Mesendoderm (in vitro differentiated cells): ENCODE results near the gene MVB12B.

ENCODE experiments used
- DNase-seq: peaks from one replicate; pipeline ENCODE4 v3.0.0; 2013
- H2AK5ac ChIP-seq: 2 replicates; pipeline ENCODE4 v1.6.1; 2013; ENCODE audit warnings: low read length, inconsistent platforms
- H2BK120ac ChIP-seq: 2 replicates; pipeline ENCODE4 v1.6.1; 2013; ENCODE audit warnings: low read depth, mild to moderate bottlenecking, low read length, moderate library complexity, mixed read lengths
- H2BK15ac ChIP-seq: replicated peaks from 2 replicates; pipeline ENCODE4 v1.6.1; 2013; ENCODE audit warnings: low read depth, mild to moderate bottlenecking, moderate library complexity
- H2BK5ac ChIP-seq: 2 replicates; pipeline ENCODE4 v1.6.1; 2013; ENCODE audit warnings: low read length, inconsistent platforms
- H3K18ac ChIP-seq: 2 replicates; pipeline ENCODE4 v1.6.1; 2013; ENCODE audit warnings: mild to moderate bottlenecking, low read length, mixed read lengths
- H3K23ac ChIP-seq: one replicate; pipeline ENCODE4 v1.6.1; 2013; ENCODE audit warnings: low read length
- H3K27ac ChIP-seq: 2 replicates; pipeline ENCODE4 v1.5.1; 2013; ENCODE audit warnings: low read depth, mild to moderate bottlenecking, inconsistent platforms, low read length, moderate library complexity
- H3K27me3 ChIP-seq: 2 replicates; pipeline ENCODE4 v1.6.1; 2013; ENCODE audit warnings: low read length, control low read depth, mild to moderate bottlenecking, inconsistent platforms; ENCODE audit not compliant: insufficient read depth, poor library complexity
- H3K36me3 ChIP-seq: 2 replicates; pipeline ENCODE4 v1.6.1; 2013; ENCODE audit warnings: low read length, inconsistent platforms; ENCODE audit not compliant: control insufficient read depth, insufficient read depth
- H3K4ac ChIP-seq: one replicate; pipeline ENCODE4 v1.6.1; 2013; ENCODE audit warnings: low read depth, mild to moderate bottlenecking, low read length, moderate library complexity
- H3K4me1 ChIP-seq: 2 replicates; pipeline ENCODE4 v1.6.1; 2013; ENCODE audit warnings: low read depth, low read length, inconsistent platforms; ENCODE audit not compliant: control insufficient read depth
- H3K4me2 ChIP-seq: 2 replicates; pipeline ENCODE4 v1.6.1; 2013; ENCODE audit warnings: low read length
- H3K4me3 ChIP-seq: 2 replicates; pipeline ENCODE4 v1.5.1; 2013; ENCODE audit warnings: mild to moderate bottlenecking, low read length
- H3K56ac ChIP-seq: one replicate; pipeline ENCODE4 v1.6.1; 2013; ENCODE audit warnings: low read length
- H3K79me1 ChIP-seq: 2 replicates; pipeline ENCODE4 v1.6.1; 2013; ENCODE audit warnings: low read length, inconsistent platforms
- H3K79me2 ChIP-seq: 2 replicates; pipeline ENCODE4 v1.6.1; 2013; ENCODE audit warnings: mild to moderate bottlenecking, low read length; ENCODE audit not compliant: control insufficient read depth, insufficient read depth
- H3K9ac ChIP-seq: 2 replicates; pipeline ENCODE4 v1.6.1; 2013; ENCODE audit warnings: low read length, inconsistent platforms
- H4K5ac ChIP-seq: one replicate; pipeline ENCODE4 v1.6.1; 2013; ENCODE audit warnings: low read length
- H4K8ac ChIP-seq: one replicate; pipeline ENCODE4 v1.6.1; 2013; ENCODE audit warnings: low read depth, mild to moderate bottlenecking, control low read depth, low read length, moderate library complexity
- WGBS: extraction: QIAGEN DNeasy Blood & Tissue Kit; methylation state at CpG from one replicate; pipeline ENCODE4 v1.1.7; 2013; ENCODE audit warnings: low lambda C conversion rate, missing lambda C conversion rate; ENCODE audit not compliant: insufficient coverage; ENCODE audit errors: extremely low coverage; 5-methylcytosine and 5-hydroxymethylcytosine counted together

MVB12B gene

DNA sequence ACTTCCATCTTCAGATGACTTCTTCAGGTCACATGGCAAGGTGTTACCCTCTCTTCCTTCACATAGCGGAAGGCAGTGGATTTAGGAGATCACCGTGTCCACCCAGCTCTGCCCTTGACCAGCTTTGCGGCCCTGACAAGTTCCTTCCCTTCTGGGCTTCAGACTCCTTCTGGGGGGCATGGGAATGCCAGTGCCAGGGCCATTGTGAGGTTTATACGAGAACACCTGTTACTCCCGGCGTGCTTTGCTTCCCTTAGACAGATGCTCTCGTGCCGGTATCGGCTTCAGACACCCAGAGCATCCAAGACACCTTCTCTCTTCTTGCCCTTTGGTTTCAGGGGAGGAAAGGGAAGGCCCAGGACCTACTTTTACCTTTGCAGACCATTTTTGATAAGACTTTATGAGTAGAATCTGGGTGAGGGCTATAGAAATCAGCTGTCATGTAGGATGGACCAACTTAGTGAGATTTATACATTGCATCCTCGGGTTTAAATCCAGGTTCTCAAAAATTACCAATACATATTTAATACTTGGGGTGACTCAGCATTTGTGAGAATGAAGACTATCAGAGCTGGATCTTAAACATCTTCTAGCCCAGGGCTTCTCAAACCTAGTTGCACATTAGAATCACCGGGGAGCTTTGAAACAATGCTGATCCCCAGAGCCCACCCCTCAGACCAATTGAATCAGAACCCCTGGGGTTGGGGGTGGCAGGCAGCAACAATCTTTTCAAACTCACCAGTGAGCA lies 138.2 kb downstream of the MVB12B start:
- Histone ChIP-seq H3K27ac (no peak overlapping the region), H3K4me3 (no peak overlapping the region), H3K23ac (no peak overlapping the region), H2BK5ac (no peak overlapping the region), H3K56ac (no peak overlapping the region), H3K79me1 (no peaks in the 10 kb centered on the region), H3K18ac (no peak overlapping the region), H3K9ac (no peak overlapping the region), H2AK5ac (no peak overlapping the region), H3K4me2 (no peak overlapping the region), H4K8ac (no peak overlapping the region), H3K36me3 (no peaks in the 10 kb centered on the region), H2BK15ac (no peak overlapping the region), H3K4me1 (no peaks in the 10 kb centered on the region), H3K27me3 (no peaks in the 10 kb centered on the region), H3K4ac (no peak overlapping the region), H4K5ac (no peak overlapping the region), H3K79me2 (no peaks in the 10 kb centered on the region), H2BK120ac (no peak overlapping the region)
- no CpG with 5 or more reads among the region's 11 CpGs for WGBS
- DNase-seq = no peak

DNA sequence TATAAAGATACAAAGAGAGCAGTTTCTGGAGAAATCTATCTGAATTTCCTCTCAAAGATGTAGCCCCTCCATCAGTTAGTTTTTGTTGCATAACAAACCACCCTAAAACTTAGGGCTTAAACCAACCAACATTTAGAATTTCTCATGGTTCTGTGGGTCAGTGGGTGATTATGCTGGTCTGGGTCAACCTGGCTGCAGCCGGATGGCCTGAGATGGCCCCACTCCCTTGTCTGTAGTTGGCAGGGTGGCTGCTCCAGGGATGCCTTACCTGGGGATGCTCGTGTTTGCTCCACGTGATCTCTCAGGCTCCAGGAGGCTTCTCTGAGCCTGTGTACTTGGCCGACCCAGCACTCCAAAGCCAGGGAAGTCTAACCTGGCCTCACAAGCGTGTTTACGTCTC lies 139.3 kb downstream of the MVB12B start:
- Histone ChIP-seq H3K4me3 (no peak overlapping the region), H3K18ac (no peak overlapping the region), H3K23ac (no peak overlapping the region), H3K9ac (no peak overlapping the region), H3K27me3 (no peaks in the 10 kb centered on the region), H2BK120ac (no peak overlapping the region), H3K56ac (no peak overlapping the region), H4K8ac (no peak overlapping the region), H3K79me2 (no peaks in the 10 kb centered on the region), H3K4me1 (no peaks in the 10 kb centered on the region), H4K5ac (no peak overlapping the region), H3K36me3 (no peaks in the 10 kb centered on the region), H3K27ac (no peak overlapping the region), H3K79me1 (no peaks in the 10 kb centered on the region), H2BK15ac (no peak overlapping the region), H2BK5ac (no peak overlapping the region), H3K4me2 (no peak overlapping the region), H2AK5ac (no peak overlapping the region), H3K4ac (no peak overlapping the region)
- no CpG with 5 or more reads among the region's 6 CpGs for WGBS
- no peak for DNase-seq

DNA sequence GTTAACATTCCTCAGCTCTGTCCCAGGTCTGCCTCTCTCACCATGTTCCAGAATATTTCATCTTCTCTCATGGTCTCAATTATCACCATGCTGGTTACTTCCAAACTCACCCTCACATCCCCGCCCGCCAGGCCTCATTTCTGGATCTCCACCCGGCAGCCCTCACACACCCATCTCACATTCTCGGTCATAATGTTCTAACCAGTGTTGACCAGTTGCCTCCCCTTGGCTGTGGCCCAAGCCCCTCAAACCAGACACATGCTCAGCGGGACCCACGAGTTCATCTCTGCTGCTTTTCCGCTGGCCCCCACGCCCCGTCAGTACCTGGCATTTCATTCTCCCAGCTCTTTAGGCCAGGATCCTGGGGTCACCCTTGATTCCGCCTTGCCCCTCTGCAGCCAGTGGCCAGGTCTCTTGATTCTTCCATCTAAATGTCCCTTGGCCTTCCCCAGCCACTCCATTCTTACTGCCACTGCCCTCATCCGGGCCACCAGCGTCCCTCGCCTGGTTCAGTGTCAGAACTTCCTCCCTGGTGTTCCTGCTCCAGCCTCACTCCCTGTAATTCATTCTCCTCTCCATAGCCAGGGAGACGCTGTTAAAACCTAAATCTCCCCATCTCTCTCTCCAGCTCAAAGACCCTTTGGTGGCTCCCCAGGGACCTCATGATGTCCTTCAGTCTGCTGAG lies 141.7 kb downstream of the MVB12B start:
- no peak overlapping the region for H3K27ac ChIP-seq
- DNase-seq = no peak
- H4K5ac ChIP-seq = no peak overlapping the region
- no peaks in the 10 kb centered on the region for H3K79me2 ChIP-seq
- no peaks in the 10 kb centered on the region for H3K4me1 ChIP-seq
- no peak overlapping the region for H3K23ac ChIP-seq
- no peaks in the 10 kb centered on the region for H3K27me3 ChIP-seq
- H2AK5ac ChIP-seq = no peak overlapping the region
- no peak overlapping the region for H3K4me3 ChIP-seq
- H3K79me1 ChIP-seq = no peaks in the 10 kb centered on the region
- H2BK120ac ChIP-seq = no peak overlapping the region
- H3K36me3 ChIP-seq = no peaks in the 10 kb centered on the region
- no peak overlapping the region for H3K9ac ChIP-seq
- H2BK15ac ChIP-seq = no peak overlapping the region
- H2BK5ac ChIP-seq = no peak overlapping the region
- no peak overlapping the region for H3K4me2 ChIP-seq
- no CpG with 5 or more reads among the region's 14 CpGs for WGBS
- no peak overlapping the region for H3K4ac ChIP-seq
- H3K18ac ChIP-seq = no peak overlapping the region
- H3K56ac ChIP-seq = no peak overlapping the region
- H4K8ac ChIP-seq = no peak overlapping the region

DNA sequence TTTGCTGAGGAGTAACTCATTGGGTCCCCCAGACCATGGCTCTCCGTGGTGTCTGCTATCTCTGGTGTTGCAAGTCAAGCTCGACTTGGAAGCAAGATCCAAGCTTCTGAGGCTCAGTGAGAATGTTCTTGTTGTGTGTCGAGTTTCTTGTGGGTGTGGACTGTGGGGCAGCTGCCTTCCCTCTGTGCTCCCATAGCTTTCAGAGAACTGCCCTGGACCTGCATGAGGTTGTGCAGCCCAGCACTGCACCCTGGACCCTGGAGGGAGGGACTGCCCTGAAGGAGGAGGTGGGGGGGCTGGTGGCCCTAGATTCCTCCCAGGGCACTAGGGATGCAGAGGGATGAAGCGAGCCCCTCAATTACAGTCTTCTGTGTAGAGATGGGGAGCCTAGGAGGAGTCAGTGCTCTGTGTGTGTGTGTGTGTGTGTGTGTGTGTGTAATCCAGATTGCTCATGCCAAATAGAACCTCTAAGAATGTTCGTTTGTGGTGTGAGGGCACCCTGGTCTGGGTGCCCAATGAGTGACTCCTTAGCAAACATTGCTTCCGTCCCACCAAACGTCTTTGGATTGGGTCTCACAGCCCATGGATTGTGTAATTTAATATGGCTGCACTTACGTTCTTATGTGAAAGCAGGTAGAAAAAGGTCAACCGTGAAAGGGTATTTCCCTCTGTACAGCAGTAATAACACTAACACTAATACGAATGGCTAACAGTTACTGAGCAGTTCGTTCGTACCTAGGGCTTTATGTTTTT lies 143.8 kb downstream of the MVB12B start:
- H3K36me3 ChIP-seq = no peaks in the 10 kb centered on the region
- no peaks in the 10 kb centered on the region for H3K79me2 ChIP-seq
- H3K27ac ChIP-seq = no peak overlapping the region
- no peak overlapping the region for H2BK120ac ChIP-seq
- no peaks in the 10 kb centered on the region for H3K27me3 ChIP-seq
- no peak overlapping the region for H3K4ac ChIP-seq
- H3K79me1 ChIP-seq = no peaks in the 10 kb centered on the region
- H2BK5ac ChIP-seq = no peak overlapping the region
- no peak overlapping the region for H3K4me2 ChIP-seq
- H2BK15ac ChIP-seq = no peak overlapping the region
- H3K4me1 ChIP-seq = no peaks in the 10 kb centered on the region
- no CpG with 5 or more reads among the region's 12 CpGs for WGBS
- no peak for DNase-seq
- no peak overlapping the region for H4K5ac ChIP-seq
- no peak overlapping the region for H3K9ac ChIP-seq
- no peak overlapping the region for H3K18ac ChIP-seq
- no peak overlapping the region for H3K4me3 ChIP-seq
- no peak overlapping the region for H4K8ac ChIP-seq
- H3K23ac ChIP-seq = peak overlapping the region; percentile 48
- no peak overlapping the region for H2AK5ac ChIP-seq
- no peak overlapping the region for H3K56ac ChIP-seq

DNA sequence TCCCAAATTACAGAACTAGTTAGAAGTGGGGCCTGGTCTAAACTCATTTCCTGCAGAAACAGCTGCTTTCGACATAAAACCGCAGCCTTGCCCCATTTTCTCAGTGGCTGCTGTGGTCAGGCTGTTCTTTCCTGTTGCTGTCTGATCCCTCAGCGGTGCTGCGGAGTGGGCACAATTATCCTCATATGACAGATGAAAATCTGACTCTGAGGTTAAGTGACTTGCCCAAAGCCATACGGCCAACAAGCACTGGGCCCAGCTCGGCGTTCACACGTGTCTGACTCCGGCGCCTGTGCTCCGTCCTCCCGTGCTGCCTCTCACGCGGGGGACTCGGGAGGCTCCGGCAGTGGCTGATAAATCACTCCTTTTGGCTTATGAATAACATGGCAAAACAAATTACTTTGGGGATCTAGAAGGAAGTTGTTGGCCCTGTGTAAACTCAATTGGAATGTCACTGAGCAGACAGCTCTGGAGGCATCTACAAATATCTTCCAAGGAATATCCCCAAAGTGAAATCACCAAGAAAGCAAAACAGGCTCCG lies 144.5 kb downstream of the MVB12B start:
- Histone ChIP-seq H2AK5ac (no peak overlapping the region), H3K79me2 (no peaks in the 10 kb centered on the region), H2BK5ac (no peak overlapping the region), H3K79me1 (no peaks in the 10 kb centered on the region), H3K4ac (no peak overlapping the region), H2BK15ac (no peak overlapping the region), H3K4me2 (no peak overlapping the region), H3K36me3 (no peaks in the 10 kb centered on the region), H4K5ac (no peak overlapping the region), H2BK120ac (no peak overlapping the region), H3K4me1 (no peaks in the 10 kb centered on the region), H3K23ac (no peak overlapping the region), H3K56ac (no peak overlapping the region), H4K8ac (no peak overlapping the region), H3K4me3 (no peak overlapping the region), H3K9ac (no peak overlapping the region), H3K27me3 (no peaks in the 10 kb centered on the region), H3K18ac (no peak overlapping the region), H3K27ac (peak overlapping the region; percentile 14)
- no CpG with 5 or more reads among the region's 17 CpGs for WGBS
- no peak for DNase-seq
